Measurements from ENCODE around the gene KRT28. TPM values are rescaled to one million over a fixed set of nuclear protein-coding genes. Genes with fewer than 3 reads are reported as not detected.

The KRT28 gene
- total and polyA plus RNA-seq, 2 of the 8 experiments (the other 6 are each of a cell fraction or from before 2014, with no cell fraction given) = not detected

GRCh38 chr17:40828454-40829044 is 28.8 kb upstream of the KRT28 start (continued):
- TF ChIP-seq, protein P1, sequence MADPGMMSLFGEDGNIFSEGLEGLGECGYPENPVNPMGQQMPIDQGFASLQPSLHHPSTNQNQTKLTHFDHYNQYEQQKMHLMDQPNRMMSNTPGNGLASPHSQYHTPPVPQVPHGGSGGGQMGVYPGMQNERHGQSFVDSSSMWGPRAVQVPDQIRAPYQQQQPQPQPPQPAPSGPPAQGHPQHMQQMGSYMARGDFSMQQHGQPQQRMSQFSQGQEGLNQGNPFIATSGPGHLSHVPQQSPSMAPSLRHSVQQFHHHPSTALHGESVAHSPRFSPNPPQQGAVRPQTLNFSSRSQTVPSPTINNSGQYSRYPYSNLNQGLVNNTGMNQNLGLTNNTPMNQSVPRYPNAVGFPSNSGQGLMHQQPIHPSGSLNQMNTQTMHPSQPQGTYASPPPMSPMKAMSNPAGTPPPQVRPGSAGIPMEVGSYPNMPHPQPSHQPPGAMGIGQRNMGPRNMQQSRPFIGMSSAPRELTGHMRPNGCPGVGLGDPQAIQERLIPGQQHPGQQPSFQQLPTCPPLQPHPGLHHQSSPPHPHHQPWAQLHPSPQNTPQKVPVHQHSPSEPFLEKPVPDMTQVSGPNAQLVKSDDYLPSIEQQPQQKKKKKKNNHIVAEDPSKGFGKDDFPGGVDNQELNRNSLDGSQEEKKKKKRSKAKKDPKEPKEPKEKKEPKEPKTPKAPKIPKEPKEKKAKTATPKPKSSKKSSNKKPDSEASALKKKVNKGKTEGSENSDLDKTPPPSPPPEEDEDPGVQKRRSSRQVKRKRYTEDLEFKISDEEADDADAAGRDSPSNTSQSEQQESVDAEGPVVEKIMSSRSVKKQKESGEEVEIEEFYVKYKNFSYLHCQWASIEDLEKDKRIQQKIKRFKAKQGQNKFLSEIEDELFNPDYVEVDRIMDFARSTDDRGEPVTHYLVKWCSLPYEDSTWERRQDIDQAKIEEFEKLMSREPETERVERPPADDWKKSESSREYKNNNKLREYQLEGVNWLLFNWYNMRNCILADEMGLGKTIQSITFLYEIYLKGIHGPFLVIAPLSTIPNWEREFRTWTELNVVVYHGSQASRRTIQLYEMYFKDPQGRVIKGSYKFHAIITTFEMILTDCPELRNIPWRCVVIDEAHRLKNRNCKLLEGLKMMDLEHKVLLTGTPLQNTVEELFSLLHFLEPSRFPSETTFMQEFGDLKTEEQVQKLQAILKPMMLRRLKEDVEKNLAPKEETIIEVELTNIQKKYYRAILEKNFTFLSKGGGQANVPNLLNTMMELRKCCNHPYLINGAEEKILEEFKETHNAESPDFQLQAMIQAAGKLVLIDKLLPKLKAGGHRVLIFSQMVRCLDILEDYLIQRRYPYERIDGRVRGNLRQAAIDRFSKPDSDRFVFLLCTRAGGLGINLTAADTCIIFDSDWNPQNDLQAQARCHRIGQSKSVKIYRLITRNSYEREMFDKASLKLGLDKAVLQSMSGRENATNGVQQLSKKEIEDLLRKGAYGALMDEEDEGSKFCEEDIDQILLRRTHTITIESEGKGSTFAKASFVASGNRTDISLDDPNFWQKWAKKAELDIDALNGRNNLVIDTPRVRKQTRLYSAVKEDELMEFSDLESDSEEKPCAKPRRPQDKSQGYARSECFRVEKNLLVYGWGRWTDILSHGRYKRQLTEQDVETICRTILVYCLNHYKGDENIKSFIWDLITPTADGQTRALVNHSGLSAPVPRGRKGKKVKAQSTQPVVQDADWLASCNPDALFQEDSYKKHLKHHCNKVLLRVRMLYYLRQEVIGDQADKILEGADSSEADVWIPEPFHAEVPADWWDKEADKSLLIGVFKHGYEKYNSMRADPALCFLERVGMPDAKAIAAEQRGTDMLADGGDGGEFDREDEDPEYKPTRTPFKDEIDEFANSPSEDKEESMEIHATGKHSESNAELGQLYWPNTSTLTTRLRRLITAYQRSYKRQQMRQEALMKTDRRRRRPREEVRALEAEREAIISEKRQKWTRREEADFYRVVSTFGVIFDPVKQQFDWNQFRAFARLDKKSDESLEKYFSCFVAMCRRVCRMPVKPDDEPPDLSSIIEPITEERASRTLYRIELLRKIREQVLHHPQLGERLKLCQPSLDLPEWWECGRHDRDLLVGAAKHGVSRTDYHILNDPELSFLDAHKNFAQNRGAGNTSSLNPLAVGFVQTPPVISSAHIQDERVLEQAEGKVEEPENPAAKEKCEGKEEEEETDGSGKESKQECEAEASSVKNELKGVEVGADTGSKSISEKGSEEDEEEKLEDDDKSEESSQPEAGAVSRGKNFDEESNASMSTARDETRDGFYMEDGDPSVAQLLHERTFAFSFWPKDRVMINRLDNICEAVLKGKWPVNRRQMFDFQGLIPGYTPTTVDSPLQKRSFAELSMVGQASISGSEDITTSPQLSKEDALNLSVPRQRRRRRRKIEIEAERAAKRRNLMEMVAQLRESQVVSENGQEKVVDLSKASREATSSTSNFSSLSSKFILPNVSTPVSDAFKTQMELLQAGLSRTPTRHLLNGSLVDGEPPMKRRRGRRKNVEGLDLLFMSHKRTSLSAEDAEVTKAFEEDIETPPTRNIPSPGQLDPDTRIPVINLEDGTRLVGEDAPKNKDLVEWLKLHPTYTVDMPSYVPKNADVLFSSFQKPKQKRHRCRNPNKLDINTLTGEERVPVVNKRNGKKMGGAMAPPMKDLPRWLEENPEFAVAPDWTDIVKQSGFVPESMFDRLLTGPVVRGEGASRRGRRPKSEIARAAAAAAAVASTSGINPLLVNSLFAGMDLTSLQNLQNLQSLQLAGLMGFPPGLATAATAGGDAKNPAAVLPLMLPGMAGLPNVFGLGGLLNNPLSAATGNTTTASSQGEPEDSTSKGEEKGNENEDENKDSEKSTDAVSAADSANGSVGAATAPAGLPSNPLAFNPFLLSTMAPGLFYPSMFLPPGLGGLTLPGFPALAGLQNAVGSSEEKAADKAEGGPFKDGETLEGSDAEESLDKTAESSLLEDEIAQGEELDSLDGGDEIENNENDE (IDR thresholded peaks at IDR 0.05; ENCODE audit: insufficient replicate concordance, low read length) = no peak
- no peak for TF ChIP-seq GABPA (IDR thresholded peaks at IDR 0.05; ENCODE audit: borderline replicate concordance, insufficient read depth, low read length)
- no peak for TF ChIP-seq RBBP5 (IDR thresholded peaks at IDR 0.05; ENCODE audit: borderline replicate concordance, low read depth, low read length)
- no peak for TF ChIP-seq TAF1 (IDR thresholded peaks at IDR 0.05; ENCODE audit: low read depth, low read length)
- no peak for TF ChIP-seq FOSL1 (IDR thresholded peaks at IDR 0.05; ENCODE audit: insufficient read depth, low read depth, low read length)
- no peak for TF ChIP-seq RXRA (IDR thresholded peaks at IDR 0.05; ENCODE audit: insufficient read depth, low read depth, low read length)
- no peak for TF ChIP-seq SIX5 (IDR thresholded peaks at IDR 0.05; ENCODE audit: low read depth, low read length)
- TF ChIP-seq EZH2 (IDR thresholded peaks at IDR 0.05; ENCODE audit: low read depth, low read length, severe bottlenecking) = no peak
- no peak for TF ChIP-seq TAF7 (optimal IDR thresholded peaks at IDR 0.05; ENCODE audit: borderline replicate concordance, low read depth, low read length)
